Astrocyte (in vitro differentiated cells and primary cell): ENCODE results near the gene MYOZ3. TPM values are rescaled to one million over a fixed set of nuclear protein-coding genes. Genes with fewer than 3 reads are reported as not detected.
A peak's percentile ranks its signal among the peaks of the same experiment; 100 is the strongest.

Source experiments
- DNase-seq: peaks from one replicate; pipeline ENCODE4 v3.0.0-alpha.2; 2010; ENCODE audit warnings: low read depth
- FAIRE-seq: peaks from 2 replicates; lab custom pipeline; 2011; peaks lifted over from hg19 to GRCh38; lab: Jason Lieb, UNC
- H2AFZ ChIP-seq: 2 replicates; pipeline ENCODE4 v1.6.0; 2012; ENCODE audit warnings: low read depth, low read length, inconsistent platforms
- H3K27ac ChIP-seq: 2 replicates; pipeline ENCODE4 v1.5.1; 2011; ENCODE audit warnings: low read depth, low read length, inconsistent platforms
- H3K27me3 ChIP-seq: 2 replicates; pipeline ENCODE4 v1.6.0; 2011; ENCODE audit warnings: low read length, inconsistent platforms; ENCODE audit not compliant: insufficient read depth
- H3K36me3 ChIP-seq: 2 replicates; pipeline ENCODE4 v1.5.1; 2011; ENCODE audit warnings: low read length, inconsistent platforms; ENCODE audit not compliant: insufficient read depth
- H3K4me1 ChIP-seq: 2 replicates; pipeline ENCODE4 v1.5.1; 2011; ENCODE audit warnings: low read length, inconsistent platforms; ENCODE audit not compliant: insufficient read depth
- H3K4me2 ChIP-seq: 2 replicates; pipeline ENCODE4 v1.6.0; 2012; ENCODE audit warnings: low read length, inconsistent platforms
- H3K4me3 ChIP-seq: 2 replicates; pipeline ENCODE4 v1.5.1; 2011; ENCODE audit warnings: low read depth, mild to moderate bottlenecking, low read length, inconsistent platforms; ENCODE audit not compliant: insufficient read depth
- H3K79me2 ChIP-seq: 2 replicates; pipeline ENCODE4 v1.6.0; 2012; ENCODE audit warnings: mild to moderate bottlenecking, low read length, inconsistent platforms; ENCODE audit not compliant: insufficient read depth
- H3K9ac ChIP-seq: 2 replicates; pipeline ENCODE4 v1.6.0; 2012; ENCODE audit warnings: mild to moderate bottlenecking, low read length, inconsistent platforms
- H3K9me3 ChIP-seq: 2 replicates; pipeline ENCODE4 v1.5.1; 2012; ENCODE audit warnings: low read depth, mild to moderate bottlenecking, low read length, inconsistent platforms; ENCODE audit not compliant: insufficient read depth
- H4K20me1 ChIP-seq: 2 replicates; pipeline ENCODE4 v1.6.0; 2012; ENCODE audit warnings: low read length, inconsistent platforms; ENCODE audit not compliant: insufficient read depth
- H3K27ac Mint-ChIP-seq: one replicate; pipeline ENCODE4 v1.8.0; 2021; ENCODE audit warnings: mild to moderate bottlenecking, mixed read lengths; ENCODE audit not compliant: unreplicated experiment
- H3K27me3 Mint-ChIP-seq: one replicate; pipeline ENCODE4 v1.8.0; 2021; ENCODE audit warnings: low read depth, mixed read lengths; ENCODE audit not compliant: unreplicated experiment
- H3K36me3 Mint-ChIP-seq: one replicate; pipeline ENCODE4 v1.8.0; 2021; ENCODE audit warnings: low read depth, mixed read lengths; ENCODE audit not compliant: unreplicated experiment
- H3K4me1 Mint-ChIP-seq: one replicate; pipeline ENCODE4 v1.8.0; 2021; ENCODE audit warnings: low read depth, mixed read lengths; ENCODE audit not compliant: unreplicated experiment
- H3K4me3 Mint-ChIP-seq: one replicate; pipeline ENCODE4 v1.8.0; 2021; ENCODE audit warnings: mild to moderate bottlenecking, moderate library complexity, mixed read lengths; ENCODE audit not compliant: unreplicated experiment
- H3K9me3 Mint-ChIP-seq: one replicate; pipeline ENCODE4 v1.8.0; 2021; ENCODE audit warnings: mild to moderate bottlenecking, mixed read lengths; ENCODE audit not compliant: unreplicated experiment
- EZH2 ChIP-seq: IDR thresholded peaks from 2 replicates; pipeline ENCODE4 v1.6.1; 2012; ENCODE audit warnings: mild to moderate bottlenecking, low read length, inconsistent platforms; ENCODE audit not compliant: insufficient read depth
- total RNA-seq: library from RNA; stranded (reverse); gene quantifications from 2 replicates; pipeline ENCODE4 v1.2.1, GENCODE V29; 2021
- TF ChIP-seq, protein P1 (sequence below): IDR thresholded peaks from 2 replicates; pipeline ENCODE4 v1.5.1; 2011; ENCODE audit warnings: low read depth, mild to moderate bottlenecking, inconsistent platforms, low read length, moderate library complexity; ENCODE audit not compliant: insufficient read depth

Gene MYOZ3
- total RNA-seq, 1 donor from 2014 or later: 5.5 TPM

DNA sequence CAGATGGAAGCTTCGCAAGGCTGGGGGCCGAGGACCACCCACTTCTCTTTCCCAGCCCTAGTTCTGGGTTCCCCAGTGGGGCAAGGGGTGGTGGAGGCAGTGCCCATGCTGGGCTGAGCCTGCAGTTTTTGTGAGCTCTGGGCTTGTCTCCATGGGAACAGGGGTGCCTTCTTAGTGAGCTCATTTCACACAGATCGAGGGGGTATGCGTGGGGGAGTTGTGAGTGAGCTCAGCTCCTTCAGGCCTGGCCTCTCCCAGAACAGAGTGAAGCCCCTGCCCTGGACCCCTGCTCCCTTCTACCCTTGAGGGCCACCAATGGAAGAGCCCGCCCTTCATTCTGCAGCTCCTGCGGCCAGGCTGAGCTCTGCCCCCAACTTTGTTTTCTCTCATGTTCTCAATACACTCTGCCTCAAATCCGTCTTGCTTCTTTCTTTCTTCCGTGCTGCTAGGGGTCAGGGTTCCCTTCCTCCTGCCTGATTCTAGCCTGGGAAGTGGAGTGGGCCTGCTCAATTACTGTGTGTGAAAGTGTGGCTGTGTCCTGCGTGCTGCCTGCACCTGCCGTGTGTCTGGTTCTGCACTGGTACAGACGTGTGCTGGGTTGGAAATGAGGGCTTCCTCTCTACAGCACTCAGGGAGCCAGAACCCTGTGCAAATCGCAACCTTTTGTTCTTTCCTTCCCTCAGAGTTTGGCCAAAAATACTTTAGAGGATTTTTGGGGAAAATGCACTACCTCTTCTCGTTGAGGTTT is 9.0 kb upstream of the MYOZ3 start:
- Histone ChIP-seq H3K27me3 (no peaks in the 10 kb centered on the region), H3K79me2 (peaks cover 44% of the 10 kb centered on the region), H3K4me1 (peaks cover 27% of the 10 kb centered on the region), H3K9ac (peak overlapping the region; percentile 3), H2AFZ (no peak overlapping the region), H3K4me3 (no peak overlapping the region), H4K20me1 (peaks cover 81% of the 10 kb centered on the region), H3K27ac (no peak overlapping the region), H3K9me3 (no peaks in the 10 kb centered on the region), H3K36me3 (peaks cover 3% of the 10 kb centered on the region), H3K4me2 (no peak overlapping the region)
- Mint-ChIP-seq H3K4me1 (peaks cover 24% of the 10 kb centered on the region), H3K27me3 (peaks cover 23% of the 10 kb centered on the region), H3K9me3 (peaks cover 2% of the 10 kb centered on the region), H3K36me3 (peaks cover 37% of the 10 kb centered on the region), H3K27ac (no peak overlapping the region), H3K4me3 (peak overlapping the region; percentile 6)
- FAIRE-seq (no peak), DNase-seq (no peak)
- no peak for TF ChIP-seq EZH2
- TF ChIP-seq, protein P1, sequence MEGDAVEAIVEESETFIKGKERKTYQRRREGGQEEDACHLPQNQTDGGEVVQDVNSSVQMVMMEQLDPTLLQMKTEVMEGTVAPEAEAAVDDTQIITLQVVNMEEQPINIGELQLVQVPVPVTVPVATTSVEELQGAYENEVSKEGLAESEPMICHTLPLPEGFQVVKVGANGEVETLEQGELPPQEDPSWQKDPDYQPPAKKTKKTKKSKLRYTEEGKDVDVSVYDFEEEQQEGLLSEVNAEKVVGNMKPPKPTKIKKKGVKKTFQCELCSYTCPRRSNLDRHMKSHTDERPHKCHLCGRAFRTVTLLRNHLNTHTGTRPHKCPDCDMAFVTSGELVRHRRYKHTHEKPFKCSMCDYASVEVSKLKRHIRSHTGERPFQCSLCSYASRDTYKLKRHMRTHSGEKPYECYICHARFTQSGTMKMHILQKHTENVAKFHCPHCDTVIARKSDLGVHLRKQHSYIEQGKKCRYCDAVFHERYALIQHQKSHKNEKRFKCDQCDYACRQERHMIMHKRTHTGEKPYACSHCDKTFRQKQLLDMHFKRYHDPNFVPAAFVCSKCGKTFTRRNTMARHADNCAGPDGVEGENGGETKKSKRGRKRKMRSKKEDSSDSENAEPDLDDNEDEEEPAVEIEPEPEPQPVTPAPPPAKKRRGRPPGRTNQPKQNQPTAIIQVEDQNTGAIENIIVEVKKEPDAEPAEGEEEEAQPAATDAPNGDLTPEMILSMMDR: no peak

DNA sequence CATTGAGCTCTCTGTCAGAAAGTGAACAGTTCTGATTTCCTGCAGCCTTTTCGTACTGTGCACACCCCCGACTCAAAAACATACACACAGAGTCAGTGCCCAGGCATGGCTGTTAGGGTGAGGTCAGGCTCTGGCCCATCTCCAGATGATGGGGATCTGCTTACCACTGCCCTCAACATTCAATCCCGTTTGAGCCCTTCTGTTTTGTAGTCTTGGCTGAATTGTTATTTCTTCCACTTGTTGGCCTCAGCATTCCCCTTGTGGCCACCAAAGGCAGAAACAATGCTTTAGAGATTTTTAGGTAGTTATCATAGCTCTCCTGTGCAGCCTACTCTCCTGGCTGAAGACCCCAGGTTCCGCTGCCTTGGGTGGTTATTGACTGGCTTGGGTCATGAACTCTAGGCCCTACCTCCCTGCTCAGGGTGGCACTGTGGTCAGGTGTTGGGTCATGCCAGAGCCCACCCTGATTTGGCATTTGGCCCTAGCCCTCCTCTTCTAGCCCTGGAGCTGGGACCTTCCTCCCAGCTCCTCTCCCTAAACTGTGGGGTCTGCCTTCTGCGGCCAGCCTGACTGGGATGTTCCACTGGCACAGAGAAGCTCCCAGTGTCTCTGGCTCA is 7.8 kb upstream of the MYOZ3 start:
- no peak overlapping the region for H3K4me3 ChIP-seq
- Mint-ChIP-seq H3K36me3 (peaks cover 31% of the 10 kb centered on the region), H3K4me3 (no peak overlapping the region), H3K4me1 (peaks cover 26% of the 10 kb centered on the region), H3K9me3 (peaks cover 3% of the 10 kb centered on the region), H3K27ac (peak overlapping the region; percentile 26), H3K27me3 (peaks cover 23% of the 10 kb centered on the region)
- peak overlapping the region; percentile 11 for H3K4me2 ChIP-seq
- peaks cover 28% of the 10 kb centered on the region for H3K4me1 ChIP-seq
- H3K27me3 ChIP-seq: no peaks in the 10 kb centered on the region
- peaks cover 35% of the 10 kb centered on the region for H3K79me2 ChIP-seq
- H3K36me3 ChIP-seq: peaks cover 3% of the 10 kb centered on the region
- peak overlapping the region; percentile 3 for H3K9ac ChIP-seq
- H3K27ac ChIP-seq: no peak overlapping the region
- H3K9me3 ChIP-seq: no peaks in the 10 kb centered on the region
- DNase-seq: peak; percentile 56
- no peak overlapping the region for H2AFZ ChIP-seq
- TF ChIP-seq, protein P1: peak; percentile 40
- TF ChIP-seq EZH2: no peak
- H4K20me1 ChIP-seq: peaks cover 72% of the 10 kb centered on the region
- FAIRE-seq: no peak
